AG04449 (cell line): ENCODE data around the gene CLIC6.

ENCODE experiments used
- CTCF ChIA-PET: fragments of 350-600 bp; formaldehyde crosslinking; extraction: SDS; loops from one replicate; lab custom pipeline; 2021; ENCODE audit warnings: antibody characterized with exemption; lab: Yijun Ruan, JAX
- POLR2A ChIA-PET: fragments of 400-600, 350-600 bp; formaldehyde crosslinking; extraction: SDS; loops from one replicate; lab custom pipeline; 2020; ENCODE audit warnings: antibody characterized with exemption, inconsistent platforms; lab: Yijun Ruan, JAX
- DNase-seq: peaks from one replicate; pipeline ENCODE4 v3.0.0-alpha.2; 2010; ENCODE audit warnings: low read depth, low spot score
- H3K4me3 ChIP-seq: 2 replicates; pipeline ENCODE4 v1.5.1; 2011; ENCODE audit warnings: low read depth, mild to moderate bottlenecking, control low read depth, low read length
- CTCF ChIP-seq: IDR thresholded peaks from one replicate; pipeline ENCODE4 v1.5.1; 2011; ENCODE audit warnings: mild to moderate bottlenecking, moderate library complexity, low read length, control low read depth, inconsistent platforms; ENCODE audit not compliant: insufficient read depth; ENCODE audit errors: missing control alignments

CLIC6 gene

DNA sequence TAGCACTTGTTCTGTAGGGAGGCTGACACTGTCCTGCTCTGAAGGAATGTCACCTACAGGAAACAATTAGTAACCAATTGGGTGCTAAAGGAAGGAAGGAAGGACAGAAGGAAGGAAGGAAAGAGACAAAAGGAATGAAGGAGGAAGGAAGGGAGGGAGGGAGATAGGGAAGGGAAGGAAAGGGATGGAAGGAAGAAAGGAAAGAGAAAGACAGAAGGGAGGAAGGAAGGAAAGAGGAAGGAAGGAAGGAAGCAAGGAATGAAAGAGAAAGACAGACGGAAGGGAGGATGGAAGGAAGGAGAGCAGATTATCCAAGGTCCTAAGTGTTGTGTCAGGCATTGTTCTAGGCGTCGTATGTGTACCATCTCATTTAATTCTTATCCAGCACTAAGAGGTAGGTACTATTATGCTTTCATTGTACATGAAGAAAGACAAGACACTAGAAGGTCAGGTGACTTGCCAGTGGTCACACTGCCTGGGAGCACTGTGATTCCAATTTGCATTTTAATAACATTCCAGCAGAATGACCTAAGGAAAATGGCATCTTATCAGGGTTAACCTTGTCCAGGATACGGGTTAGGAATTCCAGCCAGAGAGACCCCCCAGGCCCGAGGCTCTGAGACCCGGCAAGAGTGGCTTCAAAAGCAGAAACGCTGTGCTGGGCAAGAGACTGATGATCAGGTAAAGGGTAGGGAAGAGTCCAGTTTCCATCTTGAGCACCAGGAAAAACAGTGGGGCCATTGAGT, 29.6 kb downstream of the CLIC6 start:
- POLR2A ChIA-PET = no interaction called here
- no peak overlapping the region for H3K4me3 ChIP-seq
- TF ChIP-seq CTCF = no peak
- CTCF ChIA-PET = no interaction called here
- no peak for DNase-seq

DNA sequence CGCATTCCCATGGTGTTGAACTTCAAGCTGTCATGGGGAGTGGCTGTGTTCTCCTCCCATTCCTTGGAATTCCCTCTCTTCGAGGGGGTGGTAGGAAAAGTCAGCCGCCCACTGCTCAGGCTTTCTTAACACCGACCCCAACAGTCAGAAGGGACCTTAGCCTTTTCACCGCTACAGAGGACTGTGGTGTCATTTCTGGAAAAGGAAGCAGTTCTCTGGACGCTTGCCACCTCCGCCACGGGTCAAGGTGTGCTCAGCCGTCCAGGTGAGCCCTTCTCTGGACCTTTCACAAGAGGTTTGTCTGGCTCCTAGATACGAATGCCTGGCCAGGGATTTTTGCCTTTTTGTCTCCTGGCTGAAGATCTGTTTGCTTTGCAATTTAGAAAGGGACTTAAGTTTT, 31.8 kb downstream of the CLIC6 start:
- no peak overlapping the region for H3K4me3 ChIP-seq
- ChIA-PET CTCF (no interaction called here), POLR2A (no interaction called here)
- no peak for TF ChIP-seq CTCF
- no peak for DNase-seq

DNA sequence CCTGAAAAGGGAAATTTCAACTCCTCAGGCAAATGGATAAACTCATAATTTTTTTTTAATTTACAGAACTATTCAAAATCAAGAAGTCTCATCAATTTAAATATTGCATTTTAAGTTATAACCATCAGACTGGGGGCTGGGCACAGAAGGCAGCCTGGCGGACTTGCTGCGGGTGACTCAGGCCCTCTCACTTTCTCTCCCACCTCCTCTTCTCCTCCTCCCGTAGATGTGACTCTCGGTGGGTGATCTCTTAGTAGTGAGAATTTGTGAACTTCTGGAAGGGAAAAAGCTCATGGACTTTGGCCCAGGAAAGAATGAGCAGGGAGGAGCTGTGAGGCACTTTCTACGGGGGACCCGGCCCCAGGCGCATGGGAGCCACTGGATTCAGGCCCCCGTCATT, 32.9 kb downstream of the CLIC6 start:
- no peak overlapping the region for H3K4me3 ChIP-seq
- TF ChIP-seq CTCF = no peak
- ChIA-PET POLR2A (interaction anchor here (0.5 kb wide), 1 partner anchor 1215 kb away, joined by 3 read pairs; no protein-coding TSS in a partner anchor), CTCF (interaction anchor here (1.1 to 1.5 kb wide), 2 partner anchors 9 to 32 kb away, joined by 3 to 7 read pairs; no protein-coding TSS in a partner anchor)
- no peak for DNase-seq

GRCh38 chr21:34702341-34703170, 33.8 kb downstream of the CLIC6 start:
- ChIA-PET CTCF (interaction anchor here (1.1 to 1.5 kb wide), 2 partner anchors 9 to 31 kb away, joined by 3 to 7 read pairs; no protein-coding TSS in a partner anchor), POLR2A (no interaction called here)
- DNase-seq = peak; percentile 81
- H3K4me3 ChIP-seq = no peak overlapping the region
- TF ChIP-seq CTCF = no peak

DNA sequence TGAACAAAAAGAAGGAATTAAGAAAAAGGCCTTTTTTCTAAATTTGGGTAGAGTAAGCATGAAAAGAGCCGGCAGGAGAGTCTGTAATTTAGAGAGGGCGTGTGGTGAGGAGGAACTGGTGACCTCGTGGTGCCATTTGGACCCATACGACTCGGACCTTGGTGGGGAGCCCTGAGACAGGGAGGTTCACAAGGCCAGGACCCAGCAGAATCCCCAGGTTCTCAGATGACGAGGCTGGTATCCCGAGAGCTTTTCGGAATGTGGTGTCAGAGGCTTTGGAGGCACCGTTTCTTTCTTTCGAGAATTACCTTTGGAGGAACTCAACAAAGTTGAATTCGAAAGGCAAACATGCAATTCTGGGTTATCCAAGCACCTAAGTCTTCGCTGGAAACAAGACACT, 34.8 kb downstream of the CLIC6 start:
- no peak overlapping the region for H3K4me3 ChIP-seq
- TF ChIP-seq CTCF = no peak
- DNase-seq = no peak
- ChIA-PET CTCF (interaction anchor here (1.3 to 2.5 kb wide), 2 partner anchors 10 to 912 kb away, joined by 3 to 9 read pairs; no protein-coding TSS in a partner anchor), POLR2A (no interaction called here)

- ChIA-PET CTCF (interaction anchor here (0.8 to 2.5 kb wide), 3 partner anchors 10 to 912 kb away, joined by 3 to 9 read pairs (median 3); no protein-coding TSS in a partner anchor), POLR2A (no interaction called here)
- TF ChIP-seq CTCF = no peak
- H3K4me3 ChIP-seq = no peak overlapping the region
- DNase-seq = no peak
These were observed 35.3 kb downstream of the CLIC6 start for GRCh38 chr21:34704119-34704518.
